ENCODE data around the gene PRR5L. TPM values are rescaled to one million over a fixed set of nuclear protein-coding genes. Genes with fewer than 3 reads are reported as not detected.

Gene PRR5L
- total RNA-seq, 1 donor from 2014 or later, result 14.7 TPM

- Histone ChIP-seq H3K4me3 (no peak overlapping the region), H3F3A (ENCODE audit: low read depth) (no peaks in the 10 kb centered on the region), H3K79me2 (ENCODE audit: low read depth) (no peaks in the 10 kb centered on the region), H3K4me2 (no peak overlapping the region), H3K9me3 (ENCODE audit: low read depth) (no peaks in the 10 kb centered on the region), H2AFZ (replicated peaks) (no peak overlapping the region), H3K27me3 (no peaks in the 10 kb centered on the region), H3K9ac (no peak overlapping the region), H3K4me1 (no peaks in the 10 kb centered on the region), H4K20me1 (ENCODE audit: low read depth) (no peaks in the 10 kb centered on the region), H3K36me3 (no peaks in the 10 kb centered on the region), H3K27ac (no peak overlapping the region)
- H3K4me1 Mint-ChIP-seq, result no peaks in the 10 kb centered on the region
- no peak overlapping the region for H3K27ac Mint-ChIP-seq
- no peak overlapping the region for H3K4me3 Mint-ChIP-seq
- no peak for DNase-seq (ENCODE audit: low spot score)
- no peaks in the 10 kb centered on the region for H3K36me3 Mint-ChIP-seq
- no peaks in the 10 kb centered on the region for H3K9me3 Mint-ChIP-seq
- H3K27me3 Mint-ChIP-seq (ENCODE audit: insufficient read depth, low read depth), result no peaks in the 10 kb centered on the region
- no peak for TF ChIP-seq EZH2phosphoT487 (IDR thresholded peaks at IDR 0.05)
- TF ChIP-seq EZH2 (IDR thresholded peaks at IDR 0.05), result no peak
- TF ChIP-seq CTCF (IDR thresholded peaks at IDR 0.05), result no peak
Measured at GRCh38 chr11:36304351-36304750, 8.3 kb downstream of the PRR5L start.

DNA sequence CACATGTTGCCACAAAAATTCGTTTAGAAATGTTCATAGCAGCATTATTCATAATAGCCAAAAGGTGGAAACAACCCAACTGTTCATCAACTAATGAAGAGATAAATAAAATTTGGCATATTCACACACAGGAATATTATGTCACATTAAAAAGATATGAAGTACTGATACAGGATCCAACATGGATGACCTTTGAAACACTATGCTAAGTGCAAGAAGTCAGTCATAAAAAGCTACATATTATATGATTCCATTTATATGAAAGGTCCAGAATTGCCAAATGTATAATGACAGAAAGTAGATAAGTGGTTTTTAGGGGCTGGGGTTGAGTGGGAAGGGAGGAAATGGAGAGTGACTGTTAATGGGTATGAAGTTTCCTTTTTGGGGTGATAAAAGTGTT lies 9.0 kb downstream of the PRR5L start:
- no peaks in the 10 kb centered on the region for H3K27me3 Mint-ChIP-seq (ENCODE audit: insufficient read depth, low read depth)
- TF ChIP-seq EZH2phosphoT487 (IDR thresholded peaks at IDR 0.05), result no peak
- no peak for TF ChIP-seq CTCF (IDR thresholded peaks at IDR 0.05)
- no peak for TF ChIP-seq EZH2 (IDR thresholded peaks at IDR 0.05)
- H3K36me3 Mint-ChIP-seq, result no peaks in the 10 kb centered on the region
- Histone ChIP-seq H3K9ac (no peak overlapping the region), H3K9me3 (ENCODE audit: low read depth) (no peaks in the 10 kb centered on the region), H3K27me3 (no peaks in the 10 kb centered on the region), H3K79me2 (ENCODE audit: low read depth) (no peaks in the 10 kb centered on the region), H3K27ac (no peak overlapping the region), H3K36me3 (no peaks in the 10 kb centered on the region), H3K4me1 (no peaks in the 10 kb centered on the region), H2AFZ (replicated peaks) (no peak overlapping the region), H3K4me3 (no peak overlapping the region), H3F3A (ENCODE audit: low read depth) (no peaks in the 10 kb centered on the region), H3K4me2 (no peak overlapping the region), H4K20me1 (ENCODE audit: low read depth) (no peaks in the 10 kb centered on the region)
- H3K4me1 Mint-ChIP-seq, result no peaks in the 10 kb centered on the region
- DNase-seq (ENCODE audit: low spot score), result no peak
- no peak overlapping the region for H3K27ac Mint-ChIP-seq
- no peaks in the 10 kb centered on the region for H3K9me3 Mint-ChIP-seq
- H3K4me3 Mint-ChIP-seq, result no peak overlapping the region

DNA sequence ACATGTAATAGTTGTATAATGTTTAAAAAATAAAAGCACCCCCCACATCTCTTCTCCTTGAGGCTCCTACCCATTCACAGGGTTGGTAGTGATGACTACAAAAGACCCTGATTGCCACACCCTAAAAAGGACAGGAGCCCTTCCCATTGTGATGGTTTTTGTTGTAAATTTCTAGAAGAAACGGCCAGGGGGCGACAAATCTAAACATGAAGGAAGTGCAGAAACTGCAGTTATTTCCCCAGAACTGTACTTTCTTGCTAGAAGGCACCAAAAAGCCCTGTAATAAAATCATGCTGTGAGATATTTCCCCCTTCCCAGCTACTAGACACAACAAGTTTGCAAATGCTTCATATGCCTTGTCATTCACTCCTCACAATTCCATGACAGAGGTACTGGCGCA lies 10.8 kb downstream of the PRR5L start:
- no peak overlapping the region for H2AFZ ChIP-seq (replicated peaks)
- H3K79me2 ChIP-seq (ENCODE audit: low read depth), result no peaks in the 10 kb centered on the region
- TF ChIP-seq EZH2 (IDR thresholded peaks at IDR 0.05), result no peak
- TF ChIP-seq CTCF (IDR thresholded peaks at IDR 0.05), result peak; percentile 69
- no peaks in the 10 kb centered on the region for H3F3A ChIP-seq (ENCODE audit: low read depth)
- no peak overlapping the region for H3K4me3 Mint-ChIP-seq
- no peaks in the 10 kb centered on the region for H3K27me3 Mint-ChIP-seq (ENCODE audit: insufficient read depth, low read depth)
- no peaks in the 10 kb centered on the region for H3K27me3 ChIP-seq
- H3K9me3 ChIP-seq (ENCODE audit: low read depth), result no peaks in the 10 kb centered on the region
- H3K4me3 ChIP-seq, result no peak overlapping the region
- H3K4me1 ChIP-seq, result no peaks in the 10 kb centered on the region
- DNase-seq (ENCODE audit: low spot score), result peak; percentile 66
- no peak overlapping the region for H3K27ac ChIP-seq
- no peaks in the 10 kb centered on the region for H3K9me3 Mint-ChIP-seq
- no peaks in the 10 kb centered on the region for H3K4me1 Mint-ChIP-seq
- H4K20me1 ChIP-seq (ENCODE audit: low read depth), result no peaks in the 10 kb centered on the region
- H3K9ac ChIP-seq, result no peak overlapping the region
- H3K36me3 Mint-ChIP-seq, result no peaks in the 10 kb centered on the region
- no peaks in the 10 kb centered on the region for H3K36me3 ChIP-seq
- H3K27ac Mint-ChIP-seq, result no peak overlapping the region
- no peak overlapping the region for H3K4me2 ChIP-seq

- no peak overlapping the region for H3K4me2 ChIP-seq
- Mint-ChIP-seq H3K27me3 (ENCODE audit: insufficient read depth, low read depth) (no peaks in the 10 kb centered on the region), H3K9me3 (no peaks in the 10 kb centered on the region), H3K36me3 (no peaks in the 10 kb centered on the region), H3K4me1 (no peaks in the 10 kb centered on the region), H3K27ac (no peak overlapping the region), H3K4me3 (no peak overlapping the region)
- H3K4me1 ChIP-seq, result no peaks in the 10 kb centered on the region
- no peaks in the 10 kb centered on the region for H3K79me2 ChIP-seq (ENCODE audit: low read depth)
- H3K4me3 ChIP-seq, result no peak overlapping the region
- no peak for DNase-seq (ENCODE audit: low spot score)
- no peaks in the 10 kb centered on the region for H3K36me3 ChIP-seq
- no peak overlapping the region for H3K9ac ChIP-seq
- H3K27ac ChIP-seq, result no peak overlapping the region
- no peaks in the 10 kb centered on the region for H3K27me3 ChIP-seq
- H3K9me3 ChIP-seq (ENCODE audit: low read depth), result no peaks in the 10 kb centered on the region
- TF ChIP-seq CTCF (IDR thresholded peaks at IDR 0.05) (no peak), EZH2phosphoT487 (IDR thresholded peaks at IDR 0.05) (no peak), EZH2 (IDR thresholded peaks at IDR 0.05) (no peak)
- no peak overlapping the region for H2AFZ ChIP-seq (replicated peaks)
- no peaks in the 10 kb centered on the region for H4K20me1 ChIP-seq (ENCODE audit: low read depth)
- no peaks in the 10 kb centered on the region for H3F3A ChIP-seq (ENCODE audit: low read depth)
Measured at GRCh38 chr11:36308577-36308976, 12.5 kb downstream of the PRR5L start.

Measured in neural progenitor cell (in vitro differentiated cells).